Esophagus muscularis mucosa (tissue), 4 donors: Measurements from ENCODE around the gene RPL21. TPM values are rescaled to one million over a fixed set of nuclear protein-coding genes. Genes with fewer than 3 reads are reported as not detected.

ENCODE experiments used
- DNase-seq: peaks from one replicate; pipeline ENCODE4 v3.0.0-alpha.2; 2017; ENCODE audit errors: extremely low spot score
- H3K27ac ChIP-seq, 4 donors: fragments of 200-600 bp; sonication (generic); replicated peaks in 1 of 4; 1 replicate in 3 of 4; 2 replicates in 1 of 4; pipeline ENCODE4 v1.5.1; 2016 to 2019; ENCODE audit warnings: mild to moderate bottlenecking in 1 of 4
- H3K27me3 ChIP-seq, 4 donors: fragments of 200-600 bp; sonication (generic); one replicate each; pipeline versions ENCODE4 v1.5.1 to v1.6.0; 2016 to 2019
- H3K36me3 ChIP-seq, 4 donors: fragments of 200-600 bp; sonication (generic); one replicate each; pipeline ENCODE4 v1.5.1; 2016 to 2019
- H3K4me1 ChIP-seq, 4 donors: fragments of 200-600 bp; sonication (generic); one replicate each; pipeline ENCODE4 v1.5.1; 2016 to 2019
- H3K4me3 ChIP-seq, 4 donors: fragments of 200-600 bp; sonication (generic); 1 replicate in 2 of 4; 2 replicates in 2 of 4; pipeline ENCODE4 v1.5.1; 2016 to 2019; ENCODE audit warnings: mild to moderate bottlenecking in 4 of 4, moderate library complexity in 1 of 4
- H3K9me3 ChIP-seq, 4 donors: fragments of 200-600 bp; sonication (generic); 1 replicate in 3 of 4; 2 replicates in 1 of 4; pipeline ENCODE4 v1.5.1; 2016 to 2019
- CTCF ChIP-seq, 3 experiments: fragments of 200-600 bp in 2 of 3; fragments of 450-650 bp in 1 of 3; sonication (generic) in 2 of 3; IDR thresholded peaks; one replicate each; pipeline ENCODE4 v1.5.1; 2017 to 2019; ENCODE audit warnings: antibody characterized with exemption in 3 of 3, mild to moderate bottlenecking in 2 of 3, moderate library complexity in 1 of 3
- POLR2A ChIP-seq: fragments of 450-650 bp; IDR thresholded peaks from one replicate; pipeline ENCODE4 v1.6.1; 2017; ENCODE audit warnings: antibody characterized with exemption, moderate library complexity, mild to moderate bottlenecking, low read depth
- POLR2AphosphoS5 ChIP-seq, 2 donors: sonication (generic); formaldehyde crosslinking; IDR thresholded peaks; one replicate each; pipeline ENCODE4 v1.6.1; 2017; ENCODE audit warnings: antibody characterized with exemption in 2 of 2
- WGBS: methylation state at CpG from one replicate; pipeline ENCODE4 v1.1.5; 2018; 5-methylcytosine and 5-hydroxymethylcytosine counted together
- intact Hi-C: fragments of 100-400 bp; cut with DNase I; formaldehyde crosslinking; loops from one replicate; pipeline ENCODE4 v1.15.1; 2023
- small RNA-seq, 3 donors: library from RNA; depleted of rRNA; stranded (forward); fragments of <200 nt; gene quantifications; one replicate each; pipeline ENCODE3, GENCODE V24; 2016
- total RNA-seq, 4 donors: library from RNA; depleted of rRNA; stranded (reverse); fragments of >200 nt; gene quantifications; one replicate each; pipeline versions ENCODE4 v1.1.0 to v1.2.1, GENCODE V29; 2016

RPL21 gene
- total RNA-seq, 4 donors from 2014 or later, result 432 to 1,374 (median 1,046) TPM

GRCh38 chr13:27302643-27303262 is 51.4 kb downstream of the RPL21 start:
- Histone ChIP-seq H3K9me3 (no peaks in the 10 kb centered on the region), H3K27ac (no peak overlapping the region), H3K4me1 (no peaks in the 10 kb centered on the region), H3K36me3 (no peaks in the 10 kb centered on the region), H3K4me3 (no peak overlapping the region), H3K27me3 (no peaks in the 10 kb centered on the region)
- WGBS, result 71% methylated on average over 4 of the region's 4 CpGs
- no peak for TF ChIP-seq POLR2A
- no peak for DNase-seq
- intact Hi-C loops, result no loop called here

GRCh38 chr13:27304099-27304498 is 52.7 kb downstream of the RPL21 start:
- no peaks in the 10 kb centered on the region for H3K36me3 ChIP-seq
- intact Hi-C loops, result no loop called here
- no peak overlapping the region for H3K4me3 ChIP-seq
- H3K27ac ChIP-seq, result no peak overlapping the region
- no peaks in the 10 kb centered on the region for H3K4me1 ChIP-seq
- no peak for DNase-seq
- H3K9me3 ChIP-seq, result no peaks in the 10 kb centered on the region
- no peak for TF ChIP-seq CTCF (IDR thresholded peaks at IDR 0.05)
- no peaks in the 10 kb centered on the region for H3K27me3 ChIP-seq
- WGBS, result 91% methylated on average over 4 of the region's 4 CpGs

- Histone ChIP-seq H3K36me3 (no peaks in the 10 kb centered on the region), H3K27ac (no peak overlapping the region), H3K27me3 (no peaks in the 10 kb centered on the region), H3K9me3 (no peaks in the 10 kb centered on the region), H3K4me1 (no peaks in the 10 kb centered on the region), H3K4me3 (no peak overlapping the region)
- intact Hi-C loops, result no loop called here
- 81% methylated on average over 2 of the region's 2 CpGs for WGBS
- TF ChIP-seq CTCF (IDR thresholded peaks at IDR 0.05) (no peak), POLR2AphosphoS5 (IDR thresholded peaks at IDR 0.05) (no peak), POLR2A (no peak)
- no peak for DNase-seq
Measured at GRCh38 chr13:27304611-27305010, 53.3 kb downstream of the RPL21 start.

Small RNA genes lying within 50 kb of the gene (small RNA-seq; reads per million reads assigned to genes)
- gene SNORA27, result 0 reads per million in 3 donors
- gene SNORD102, result 0 reads per million in 3 donors

Other genes with a start within 250 kb of the RPL21 start
- 100 to 1,000 TPM in 1 of 4 donors, 10 to 100 TPM in 3; 55.6 to 107 (median 87.3) TPM for gene USP12, start 79.7 kb upstream of the RPL21 start, total RNA-seq
- 10 to 100 TPM; 11.2 to 98.9 (median 41.1) TPM for gene RASL11A, start 19.3 kb downstream of the RPL21 start, total RNA-seq
- gene GTF3A, start 173.1 kb downstream of the RPL21 start, total RNA-seq, result 100 to 1,000 TPM; 129 to 197 (median 140) TPM
- gene MTIF3, start 199.0 kb downstream of the RPL21 start, total RNA-seq, result 10 to 100 TPM; 45.1 to 86.6 (median 67.5) TPM